HCT116 (cell line): Measurements from ENCODE around the gene USF1.

Experiments
- CEBPB ChIP-seq: IDR thresholded peaks from 2 replicates; pipeline ENCODE4 v1.6.1; 2012; ENCODE audit warnings: low read depth
- EGR1 ChIP-seq: IDR thresholded peaks from 2 replicates; pipeline ENCODE4 v1.6.1; 2012; ENCODE audit warnings: low read depth
- EZH2 ChIP-seq: fragments of 200-600 bp; sonication (generic); IDR thresholded peaks from 2 replicates; pipeline ENCODE4 v1.6.1; 2017; ENCODE audit warnings: antibody characterized with exemption, mixed run types
- EZH2phosphoT487 ChIP-seq: fragments of 200-600 bp; IDR thresholded peaks from 2 replicates; pipeline ENCODE4 v1.6.1; 2018; ENCODE audit warnings: antibody characterized with exemption, borderline replicate concordance
- POLR2A ChIP-seq: IDR thresholded peaks from 2 replicates; pipeline ENCODE4 v1.7.0; 2011; ENCODE audit warnings: borderline replicate concordance; ENCODE audit not compliant: insufficient read depth, insufficient read length; ENCODE audit errors: extremely low read depth
- POLR2AphosphoS5 ChIP-seq: IDR thresholded peaks from 2 replicates; pipeline ENCODE4 v1.6.1; 2011; ENCODE audit warnings: mild to moderate bottlenecking, low read depth, low read length, moderate library complexity
- SIN3A ChIP-seq: IDR thresholded peaks from 2 replicates; pipeline ENCODE4 v1.6.1; 2012; ENCODE audit warnings: low read depth
- TF ChIP-seq, protein P1 (sequence below), 3 experiments: fragments of 200-600 bp in 1 of 3; sonication (generic) in 1 of 3; IDR thresholded peaks in 2 of 3; conservative IDR thresholded peaks in 1 of 3; 2 replicates each; pipeline ENCODE4 v1.5.1; 2012 to 2017; ENCODE audit warnings: low read depth in 2 of 3, low read length in 2 of 3, antibody characterized with exemption in 1 of 3, borderline replicate concordance in 1 of 3, control low read depth in 1 of 3, mild to moderate bottlenecking in 1 of 3, mixed read lengths in 1 of 3, mixed run types in 1 of 3, moderate library complexity in 1 of 3; ENCODE audit not compliant: insufficient read depth in 1 of 3
- TF ChIP-seq, protein P2 (sequence below): IDR thresholded peaks from 2 replicates; pipeline ENCODE4 v1.6.1; 2012
- TF ChIP-seq, protein P3 (sequence below): IDR thresholded peaks from 2 replicates; pipeline ENCODE4 v1.6.1; 2012; ENCODE audit warnings: low read depth

DNA sequence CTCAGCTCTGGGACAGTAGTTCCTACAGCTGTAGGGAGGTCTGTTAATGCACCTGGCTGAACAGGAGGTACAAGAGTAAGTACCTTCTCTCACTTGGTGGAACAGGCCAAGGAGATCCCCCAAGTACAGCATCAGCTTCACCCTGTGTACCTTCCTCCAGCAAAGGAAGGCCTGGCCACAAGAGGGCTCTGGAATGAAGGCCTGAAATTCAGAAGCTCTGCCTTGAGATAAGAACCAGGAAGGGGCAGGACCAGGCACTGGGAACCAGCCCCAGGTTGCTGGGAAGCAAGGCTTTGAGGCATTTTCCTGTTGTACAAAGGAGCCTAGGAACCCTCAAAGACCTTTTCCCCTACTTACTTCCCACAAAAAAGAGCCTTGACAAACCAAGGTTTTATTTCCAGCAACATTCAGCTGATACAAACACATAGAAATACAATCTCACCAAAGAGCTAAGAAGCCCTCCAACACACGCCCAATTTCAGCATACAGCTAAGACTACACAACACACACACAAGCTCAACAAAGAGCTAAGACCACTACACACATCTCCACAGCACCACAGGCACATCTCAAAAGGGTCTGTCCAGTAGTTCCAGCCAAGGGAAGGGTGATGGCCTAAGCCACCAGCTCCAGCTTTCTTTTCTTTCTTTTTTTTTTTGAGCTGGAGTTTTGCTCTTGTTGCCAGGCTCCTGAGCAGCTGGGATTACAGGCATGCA is 48.3 kb downstream of the USF1 start:
- TF ChIP-seq, protein P1, sequence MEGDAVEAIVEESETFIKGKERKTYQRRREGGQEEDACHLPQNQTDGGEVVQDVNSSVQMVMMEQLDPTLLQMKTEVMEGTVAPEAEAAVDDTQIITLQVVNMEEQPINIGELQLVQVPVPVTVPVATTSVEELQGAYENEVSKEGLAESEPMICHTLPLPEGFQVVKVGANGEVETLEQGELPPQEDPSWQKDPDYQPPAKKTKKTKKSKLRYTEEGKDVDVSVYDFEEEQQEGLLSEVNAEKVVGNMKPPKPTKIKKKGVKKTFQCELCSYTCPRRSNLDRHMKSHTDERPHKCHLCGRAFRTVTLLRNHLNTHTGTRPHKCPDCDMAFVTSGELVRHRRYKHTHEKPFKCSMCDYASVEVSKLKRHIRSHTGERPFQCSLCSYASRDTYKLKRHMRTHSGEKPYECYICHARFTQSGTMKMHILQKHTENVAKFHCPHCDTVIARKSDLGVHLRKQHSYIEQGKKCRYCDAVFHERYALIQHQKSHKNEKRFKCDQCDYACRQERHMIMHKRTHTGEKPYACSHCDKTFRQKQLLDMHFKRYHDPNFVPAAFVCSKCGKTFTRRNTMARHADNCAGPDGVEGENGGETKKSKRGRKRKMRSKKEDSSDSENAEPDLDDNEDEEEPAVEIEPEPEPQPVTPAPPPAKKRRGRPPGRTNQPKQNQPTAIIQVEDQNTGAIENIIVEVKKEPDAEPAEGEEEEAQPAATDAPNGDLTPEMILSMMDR (IDR thresholded peaks at IDR 0.05 in 2 of 3, conservative IDR thresholded peaks at IDR 0.05 in 1 of 3; ENCODE audit: borderline replicate concordance in 1 of 3, insufficient read depth in 1 of 3, low read depth in 2 of 3, low read length in 2 of 3) = peak; percentile 58 to 75 (median 73); a peak in 5 of 6 replicates
- TF ChIP-seq POLR2A (no peak), EZH2 (no peak), CEBPB (no peak), SIN3A (no peak), EGR1 (no peak), POLR2AphosphoS5 (no peak; the same call in 1 of the 2 replicates), EZH2phosphoT487 (no peak)
- TF ChIP-seq, protein P2, sequence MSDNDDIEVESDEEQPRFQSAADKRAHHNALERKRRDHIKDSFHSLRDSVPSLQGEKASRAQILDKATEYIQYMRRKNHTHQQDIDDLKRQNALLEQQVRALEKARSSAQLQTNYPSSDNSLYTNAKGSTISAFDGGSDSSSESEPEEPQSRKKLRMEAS = no peak
- TF ChIP-seq, protein P3, sequence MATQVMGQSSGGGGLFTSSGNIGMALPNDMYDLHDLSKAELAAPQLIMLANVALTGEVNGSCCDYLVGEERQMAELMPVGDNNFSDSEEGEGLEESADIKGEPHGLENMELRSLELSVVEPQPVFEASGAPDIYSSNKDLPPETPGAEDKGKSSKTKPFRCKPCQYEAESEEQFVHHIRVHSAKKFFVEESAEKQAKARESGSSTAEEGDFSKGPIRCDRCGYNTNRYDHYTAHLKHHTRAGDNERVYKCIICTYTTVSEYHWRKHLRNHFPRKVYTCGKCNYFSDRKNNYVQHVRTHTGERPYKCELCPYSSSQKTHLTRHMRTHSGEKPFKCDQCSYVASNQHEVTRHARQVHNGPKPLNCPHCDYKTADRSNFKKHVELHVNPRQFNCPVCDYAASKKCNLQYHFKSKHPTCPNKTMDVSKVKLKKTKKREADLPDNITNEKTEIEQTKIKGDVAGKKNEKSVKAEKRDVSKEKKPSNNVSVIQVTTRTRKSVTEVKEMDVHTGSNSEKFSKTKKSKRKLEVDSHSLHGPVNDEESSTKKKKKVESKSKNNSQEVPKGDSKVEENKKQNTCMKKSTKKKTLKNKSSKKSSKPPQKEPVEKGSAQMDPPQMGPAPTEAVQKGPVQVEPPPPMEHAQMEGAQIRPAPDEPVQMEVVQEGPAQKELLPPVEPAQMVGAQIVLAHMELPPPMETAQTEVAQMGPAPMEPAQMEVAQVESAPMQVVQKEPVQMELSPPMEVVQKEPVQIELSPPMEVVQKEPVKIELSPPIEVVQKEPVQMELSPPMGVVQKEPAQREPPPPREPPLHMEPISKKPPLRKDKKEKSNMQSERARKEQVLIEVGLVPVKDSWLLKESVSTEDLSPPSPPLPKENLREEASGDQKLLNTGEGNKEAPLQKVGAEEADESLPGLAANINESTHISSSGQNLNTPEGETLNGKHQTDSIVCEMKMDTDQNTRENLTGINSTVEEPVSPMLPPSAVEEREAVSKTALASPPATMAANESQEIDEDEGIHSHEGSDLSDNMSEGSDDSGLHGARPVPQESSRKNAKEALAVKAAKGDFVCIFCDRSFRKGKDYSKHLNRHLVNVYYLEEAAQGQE = no peak
